ENCODE data around the gene LONP2. TPM values are rescaled to one million over a fixed set of nuclear protein-coding genes. Genes with fewer than 3 reads are reported as not detected.
"Not testable (repeated sequence)": the region's sequence is repeated elsewhere in the genome, so short reads cannot be mapped to it uniquely, and the experiment has no call there.

LONP2 gene
- total RNA-seq, 1 donor from 2014 or later: 30.6 TPM

- Histone ChIP-seq H3K4me1 (no peaks in the 10 kb centered on the region), H3K4me2 (no peak overlapping the region), H2AFZ (replicated peaks) (no peak overlapping the region), H3K36me3 (no peaks in the 10 kb centered on the region), H3K27me3 (no peaks in the 10 kb centered on the region), H4K20me1 (ENCODE audit: low read depth) (no peaks in the 10 kb centered on the region), H3F3A (ENCODE audit: low read depth) (no peaks in the 10 kb centered on the region), H3K9ac (no peak overlapping the region), H3K4me3 (no peak overlapping the region), H3K79me2 (ENCODE audit: low read depth) (no peaks in the 10 kb centered on the region), H3K9me3 (ENCODE audit: low read depth) (no peaks in the 10 kb centered on the region), H3K27ac (no peak overlapping the region)
- no peak overlapping the region for H3K27ac Mint-ChIP-seq
- H3K36me3 Mint-ChIP-seq: peaks cover 62% of the 10 kb centered on the region
- peaks cover 53% of the 10 kb centered on the region for H3K9me3 Mint-ChIP-seq
- peaks cover 2% of the 10 kb centered on the region for H3K27me3 Mint-ChIP-seq (ENCODE audit: insufficient read depth, low read depth)
- no peak overlapping the region for H3K4me3 Mint-ChIP-seq
- no peaks in the 10 kb centered on the region for H3K4me1 Mint-ChIP-seq
- DNase-seq (ENCODE audit: low spot score): no peak
- no peak for TF ChIP-seq CTCF (IDR thresholded peaks at IDR 0.05)
Measured at GRCh38 chr16:48308535-48308934, 64.4 kb downstream of the LONP2 start.

- H4K20me1 ChIP-seq (ENCODE audit: low read depth): no peaks in the 10 kb centered on the region
- H3K36me3 Mint-ChIP-seq: peaks cover 68% of the 10 kb centered on the region
- H3K4me2 ChIP-seq: no peak overlapping the region
- H2AFZ ChIP-seq (replicated peaks): no peak overlapping the region
- no peaks in the 10 kb centered on the region for H3K27me3 ChIP-seq
- TF ChIP-seq CTCF (IDR thresholded peaks at IDR 0.05) (no peak), EZH2 (IDR thresholded peaks at IDR 0.05) (no peak), EZH2phosphoT487 (IDR thresholded peaks at IDR 0.05) (no peak)
- peaks cover 60% of the 10 kb centered on the region for H3K9me3 Mint-ChIP-seq
- H3K9ac ChIP-seq: no peak overlapping the region
- H3F3A ChIP-seq (ENCODE audit: low read depth): no peaks in the 10 kb centered on the region
- H3K27ac Mint-ChIP-seq: no peak overlapping the region
- no peaks in the 10 kb centered on the region for H3K9me3 ChIP-seq (ENCODE audit: low read depth)
- no peaks in the 10 kb centered on the region for H3K4me1 ChIP-seq
- no peak for DNase-seq (ENCODE audit: low spot score)
- no peak overlapping the region for H3K27ac ChIP-seq
- H3K4me3 Mint-ChIP-seq: no peak overlapping the region
- no peaks in the 10 kb centered on the region for H3K79me2 ChIP-seq (ENCODE audit: low read depth)
- no peak overlapping the region for H3K4me3 ChIP-seq
- no peaks in the 10 kb centered on the region for H3K4me1 Mint-ChIP-seq
- H3K36me3 ChIP-seq: no peaks in the 10 kb centered on the region
- H3K27me3 Mint-ChIP-seq (ENCODE audit: insufficient read depth, low read depth): peaks cover 2% of the 10 kb centered on the region
Measured at GRCh38 chr16:48310908-48311641, 67.0 kb downstream of the LONP2 start.

- not testable (repeated sequence) for H3K9me3 ChIP-seq (ENCODE audit: low read depth); H3F3A ChIP-seq (ENCODE audit: low read depth); H3K4me1 ChIP-seq; H3K4me2 ChIP-seq; H3K4me1 Mint-ChIP-seq; H3K27ac ChIP-seq; H3K27ac Mint-ChIP-seq; H3K36me3 ChIP-seq; H3K9ac ChIP-seq; H3K4me3 Mint-ChIP-seq; H3K27me3 Mint-ChIP-seq (ENCODE audit: insufficient read depth, low read depth); H4K20me1 ChIP-seq (ENCODE audit: low read depth); H3K27me3 ChIP-seq; H3K79me2 ChIP-seq (ENCODE audit: low read depth); H3K4me3 ChIP-seq; DNase-seq (ENCODE audit: low spot score); H2AFZ ChIP-seq (replicated peaks)
- Mint-ChIP-seq H3K9me3 (peaks cover 53% of the 10 kb centered on the region), H3K36me3 (peaks cover 62% of the 10 kb centered on the region)
Measured at GRCh38 chr16:48313905-48314304, 69.8 kb downstream of the LONP2 start.

- Histone ChIP-seq H3K27ac (no peak overlapping the region), H3K4me3 (no peak overlapping the region), H3K9ac (no peak overlapping the region), H3F3A (ENCODE audit: low read depth) (no peaks in the 10 kb centered on the region), H3K36me3 (no peaks in the 10 kb centered on the region), H3K27me3 (no peaks in the 10 kb centered on the region), H2AFZ (replicated peaks) (no peak overlapping the region), H3K79me2 (ENCODE audit: low read depth) (no peaks in the 10 kb centered on the region), H3K4me2 (no peak overlapping the region), H4K20me1 (ENCODE audit: low read depth) (no peaks in the 10 kb centered on the region), H3K9me3 (ENCODE audit: low read depth) (no peaks in the 10 kb centered on the region), H3K4me1 (no peaks in the 10 kb centered on the region)
- H3K9me3 Mint-ChIP-seq: peaks cover 24% of the 10 kb centered on the region
- DNase-seq (ENCODE audit: low spot score): no peak
- H3K27ac Mint-ChIP-seq: no peak overlapping the region
- H3K36me3 Mint-ChIP-seq: peaks cover 37% of the 10 kb centered on the region
- no peak overlapping the region for H3K4me3 Mint-ChIP-seq
- H3K4me1 Mint-ChIP-seq: no peaks in the 10 kb centered on the region
- H3K27me3 Mint-ChIP-seq (ENCODE audit: insufficient read depth, low read depth): peaks cover 2% of the 10 kb centered on the region
- no peak for TF ChIP-seq EZH2 (IDR thresholded peaks at IDR 0.05)
- TF ChIP-seq EZH2phosphoT487 (IDR thresholded peaks at IDR 0.05): no peak
- TF ChIP-seq CTCF (IDR thresholded peaks at IDR 0.05): no peak
Measured at GRCh38 chr16:48317026-48317425, 72.9 kb downstream of the LONP2 start.

Data from neural progenitor cell (in vitro differentiated cells).